ENCODE measurements around the gene ADAT1.

DNA sequence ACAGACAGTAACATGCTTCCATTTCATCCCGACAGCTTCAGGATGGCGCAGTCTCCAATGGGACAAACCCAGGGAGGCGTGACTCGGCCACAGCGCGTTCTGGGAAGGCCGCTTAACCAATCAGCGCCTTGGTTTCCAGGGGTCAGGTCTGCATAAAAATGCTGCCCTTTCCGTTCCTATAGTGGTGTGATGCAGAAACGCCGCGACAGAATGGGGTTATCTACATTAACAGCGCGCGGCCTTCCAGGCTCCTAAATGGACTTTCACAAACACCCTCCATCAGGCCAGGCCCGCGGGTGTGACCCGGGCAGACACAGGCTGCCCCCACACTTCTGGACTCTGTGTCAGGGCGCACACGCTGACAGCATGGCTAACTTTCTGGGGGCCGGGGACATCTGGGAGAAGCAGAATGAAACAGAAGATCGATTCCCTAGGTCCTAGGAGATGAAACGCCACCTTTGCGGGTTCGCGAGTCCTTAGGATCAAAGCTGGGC lies 67.8 kb downstream of the ADAT1 start:
- TF ChIP-seq NFRKB (IDR thresholded peaks at IDR 0.05) (no peak), FOXM1 (IDR thresholded peaks at IDR 0.05; ENCODE audit: borderline replicate concordance) (no peak), LEF1 (IDR thresholded peaks at IDR 0.05; ENCODE audit: borderline replicate concordance) (no peak), SUZ12 (IDR thresholded peaks at IDR 0.05) (no peak), HDGF (IDR thresholded peaks at IDR 0.05; ENCODE audit: borderline replicate concordance) (no peak), SP1 (IDR thresholded peaks at IDR 0.05) (no peak), ARNT (IDR thresholded peaks at IDR 0.05) (no peak), FOXK2 (IDR thresholded peaks at IDR 0.05) (no peak), CTBP1 (IDR thresholded peaks at IDR 0.05; ENCODE audit: borderline replicate concordance) (no peak)
- TF ChIP-seq, protein P1, sequence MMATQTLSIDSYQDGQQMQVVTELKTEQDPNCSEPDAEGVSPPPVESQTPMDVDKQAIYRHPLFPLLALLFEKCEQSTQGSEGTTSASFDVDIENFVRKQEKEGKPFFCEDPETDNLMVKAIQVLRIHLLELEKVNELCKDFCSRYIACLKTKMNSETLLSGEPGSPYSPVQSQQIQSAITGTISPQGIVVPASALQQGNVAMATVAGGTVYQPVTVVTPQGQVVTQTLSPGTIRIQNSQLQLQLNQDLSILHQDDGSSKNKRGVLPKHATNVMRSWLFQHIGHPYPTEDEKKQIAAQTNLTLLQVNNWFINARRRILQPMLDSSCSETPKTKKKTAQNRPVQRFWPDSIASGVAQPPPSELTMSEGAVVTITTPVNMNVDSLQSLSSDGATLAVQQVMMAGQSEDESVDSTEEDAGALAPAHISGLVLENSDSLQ (IDR thresholded peaks at IDR 0.05) = no peak

Measured in HEK293T (cell line).